Middle frontal gyrus (tissue), 1 donor: ENCODE measurements around the gene SNAPC5.
"Not testable (repeated sequence)": the region's sequence is repeated elsewhere in the genome, so short reads cannot be mapped to it uniquely, and the experiment has no call there.

Source experiments
- DNase-seq: peaks from one replicate; pipeline ENCODE4 v3.0.0-alpha.2; 2015; ENCODE audit warnings: low spot score; ENCODE audit errors: extremely low spot score

The SNAPC5 gene, protein sequence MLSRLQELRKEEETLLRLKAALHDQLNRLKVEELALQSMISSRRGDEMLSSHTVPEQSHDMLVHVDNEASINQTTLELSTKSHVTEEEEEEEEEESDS

GRCh38 chr15:66497502-66498455 lies at the start of gene SNAPC5:
TSS of gene SNAPC5 (minus strand) at chr15:66497762. CDS start at chr15:66497731, 31 bp downstream.
- peak; percentile 91 for DNase-seq

- no peak for DNase-seq
Measured at GRCh38 chr15:66545255-66545654, 47.7 kb upstream of the SNAPC5 start.

DNA sequence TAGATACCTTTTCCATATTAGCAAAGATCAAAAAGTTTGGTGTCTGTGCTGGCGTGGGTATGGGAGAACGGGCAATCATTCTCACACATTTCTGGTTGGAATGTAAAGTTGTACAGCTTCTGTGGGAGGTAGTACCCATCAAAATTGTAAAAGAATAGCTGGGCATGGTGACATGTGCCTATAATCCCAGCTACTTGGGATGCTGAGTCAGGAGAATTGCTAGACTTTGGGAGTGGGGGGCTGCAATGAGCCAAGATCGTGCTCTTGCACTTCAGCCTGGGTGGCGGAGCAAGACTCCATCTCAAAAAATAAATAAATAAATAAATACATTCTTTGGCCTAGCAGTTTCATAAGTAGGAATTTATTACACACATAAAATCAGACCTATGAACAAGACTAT lies 45.3 kb upstream of the SNAPC5 start:
- DNase-seq = no peak

- DNase-seq = no peak
Measured at GRCh38 chr15:66535056-66535455, 37.5 kb upstream of the SNAPC5 start.

- no peak for DNase-seq
Measured at GRCh38 chr15:66524838-66525237, 27.3 kb upstream of the SNAPC5 start.

DNA sequence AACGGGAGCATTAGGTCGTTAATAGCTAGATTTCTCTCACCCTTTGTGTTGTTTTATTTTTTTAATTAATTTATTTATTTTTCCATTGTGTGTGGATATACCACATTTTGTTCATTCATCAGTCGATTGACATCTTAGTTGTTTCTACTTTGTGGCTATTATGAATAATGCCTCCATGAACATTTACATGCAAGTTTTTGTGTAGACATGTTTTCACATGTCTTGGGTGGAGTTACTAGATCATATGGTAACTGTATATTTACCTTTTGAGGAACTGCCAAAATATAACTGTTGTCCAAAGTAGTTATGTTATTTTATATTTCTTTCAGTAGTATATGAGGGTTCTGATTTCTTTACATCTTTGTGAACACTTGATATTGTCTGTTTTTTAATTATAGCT lies 26.4 kb upstream of the SNAPC5 start:
- no peak for DNase-seq

GRCh38 chr15:66515901-66516322 lies 18.4 kb upstream of the SNAPC5 start:
- DNase-seq = no peak

- no peak for DNase-seq
Measured at GRCh38 chr15:66514586-66514985, 17.0 kb upstream of the SNAPC5 start.

GRCh38 chr15:66508293-66508883 lies 10.8 kb upstream of the SNAPC5 start:
- DNase-seq = no peak

DNA sequence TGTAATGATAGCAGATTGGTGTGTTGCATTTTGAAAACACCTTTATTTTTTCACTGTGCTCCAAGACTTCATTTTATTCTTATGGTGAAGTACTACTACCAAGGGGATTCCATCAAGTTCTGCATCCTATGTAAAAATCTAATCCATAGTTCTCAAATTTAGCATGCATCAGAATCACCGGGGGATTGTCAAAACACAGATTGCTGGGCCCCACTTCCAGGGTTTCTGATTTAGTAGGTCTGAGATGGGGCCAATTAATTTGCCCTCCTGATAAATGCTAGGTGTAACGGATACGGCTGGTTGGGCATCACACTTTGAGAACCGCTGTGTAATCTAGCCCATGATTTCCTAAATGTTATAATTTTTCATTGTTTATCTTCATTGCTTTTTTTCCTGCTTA lies 8.3 kb upstream of the SNAPC5 start:
- no peak for DNase-seq

DNA sequence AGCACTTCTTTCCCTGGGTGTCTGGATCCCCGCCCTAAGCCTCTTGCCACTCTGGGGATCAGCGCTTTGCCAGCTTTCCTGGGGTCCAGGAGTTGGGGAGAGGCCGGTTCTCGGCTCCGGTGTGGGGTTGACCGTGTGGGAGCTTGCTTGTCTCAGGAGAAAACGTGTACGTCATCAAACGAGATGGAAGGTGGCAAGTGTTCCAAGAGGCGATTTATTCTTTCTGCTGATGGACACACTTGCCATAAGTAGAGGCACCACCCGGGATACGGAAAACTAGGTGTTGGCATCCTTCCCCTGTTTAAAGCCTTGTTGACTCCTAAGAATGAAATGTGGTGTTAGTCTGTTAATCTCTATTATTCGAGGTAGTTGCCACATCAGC lies 7.9 kb upstream of the SNAPC5 start:
- no peak for DNase-seq

- DNase-seq = peak; percentile 59
Measured at GRCh38 chr15:66504563-66505429, 7.2 kb upstream of the SNAPC5 start, which contains the start of the genes RPL4 and ZWILCH. TSS of gene RPL4 (minus strand) at chr15:66504855. CDS start at chr15:66504790, 65 bp downstream. TSS of gene ZWILCH (plus strand) at chr15:66505326. CDS start at chr15:66505339, 13 bp downstream.

- no peak for DNase-seq
Measured at GRCh38 chr15:66503780-66504562, 6.4 kb upstream of the SNAPC5 start.

GRCh38 chr15:66503041-66503648 lies 5.6 kb upstream of the SNAPC5 start:
- DNase-seq = not testable (repeated sequence)

DNA sequence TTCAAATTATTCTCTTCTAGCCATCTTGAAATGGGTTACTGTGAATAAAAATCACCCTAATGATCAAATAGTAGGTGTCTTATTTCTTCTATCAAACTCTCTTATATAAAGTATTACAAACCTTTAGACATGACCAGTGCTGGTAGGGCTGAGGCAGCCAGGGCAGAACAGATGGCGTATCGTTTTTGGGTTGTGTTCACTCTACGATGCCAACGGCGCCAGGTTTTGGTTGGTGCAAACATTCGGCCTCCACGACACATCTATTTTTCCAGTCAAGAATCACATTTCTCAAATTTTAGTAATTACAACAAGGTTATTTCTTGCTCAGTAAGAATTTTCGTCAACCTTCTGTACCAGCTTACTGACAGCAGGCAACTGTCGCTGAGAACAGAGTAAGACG lies 4.9 kb upstream of the SNAPC5 start:
- no peak for DNase-seq

GRCh38 chr15:66500346-66500745 lies 2.8 kb upstream of the SNAPC5 start:
- not testable (repeated sequence) for DNase-seq

DNA sequence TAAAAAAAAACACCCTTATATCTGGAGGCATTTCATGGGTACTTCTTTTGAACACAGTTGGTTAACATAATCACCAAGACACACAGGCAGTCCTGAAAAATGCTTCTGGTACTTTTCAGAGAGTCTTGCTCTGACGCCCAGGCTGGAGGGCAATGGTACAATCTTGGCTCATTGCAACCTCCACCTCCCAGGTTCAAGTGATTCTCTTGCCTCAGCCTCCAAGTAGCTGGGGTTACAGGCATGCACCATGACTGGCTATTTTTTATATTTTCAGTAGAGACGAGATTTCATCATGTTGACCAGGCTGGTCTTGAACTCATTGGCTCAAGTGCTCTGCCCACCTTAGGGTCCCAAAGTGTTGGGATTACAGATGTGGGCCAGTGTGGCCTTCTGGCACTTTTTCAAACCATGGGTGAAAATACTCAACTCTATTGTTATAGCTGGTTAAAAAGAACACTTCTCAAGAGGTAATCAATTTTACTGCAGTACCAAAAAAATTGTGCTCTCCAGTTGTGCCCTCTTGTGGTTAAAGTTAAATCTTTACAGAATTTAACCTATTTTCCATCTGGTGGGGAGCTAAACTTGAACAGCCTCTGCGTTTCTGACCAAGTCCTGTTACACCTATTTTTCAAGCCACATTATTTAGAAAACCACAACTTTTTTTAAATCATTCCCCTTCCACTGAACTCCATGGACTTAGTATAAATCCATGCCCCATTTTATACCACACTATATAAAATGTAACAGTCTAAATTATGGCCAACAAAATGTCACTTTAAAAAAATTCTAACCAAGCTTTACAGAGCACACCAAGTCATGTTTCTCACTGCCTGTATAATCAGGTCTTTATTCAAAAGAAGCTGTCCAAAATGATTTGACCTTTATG lies 1.2 kb upstream of the SNAPC5 start:
- no peak for DNase-seq

DNA sequence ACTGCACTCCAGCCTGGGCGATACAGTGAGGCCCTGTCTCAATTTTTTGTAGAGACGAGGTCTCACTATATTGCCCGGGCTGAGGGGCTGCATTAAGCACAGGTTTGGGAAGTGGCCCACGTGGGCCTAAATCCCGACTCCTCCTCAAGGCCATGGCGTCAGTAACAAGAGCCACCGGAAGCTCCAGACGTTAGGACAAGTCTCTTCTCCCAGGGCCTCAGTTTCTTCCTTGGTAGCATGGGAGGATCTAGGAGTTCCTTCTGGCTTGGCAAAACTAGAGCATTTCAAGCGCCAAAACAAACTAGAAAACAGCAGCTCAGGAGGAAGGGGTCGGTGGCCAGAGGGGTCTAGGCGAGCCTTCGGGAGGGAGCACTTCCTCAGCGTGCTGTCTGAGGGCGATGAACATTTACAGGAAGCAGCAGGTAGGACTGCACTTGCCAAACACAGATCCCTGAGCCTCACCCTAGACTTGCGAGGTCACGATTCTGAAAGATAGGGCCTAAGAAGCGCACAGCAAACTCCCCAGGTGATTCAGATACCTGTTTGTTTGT lies 536 bp downstream of the SNAPC5 start:
- DNase-seq = no peak

DNA sequence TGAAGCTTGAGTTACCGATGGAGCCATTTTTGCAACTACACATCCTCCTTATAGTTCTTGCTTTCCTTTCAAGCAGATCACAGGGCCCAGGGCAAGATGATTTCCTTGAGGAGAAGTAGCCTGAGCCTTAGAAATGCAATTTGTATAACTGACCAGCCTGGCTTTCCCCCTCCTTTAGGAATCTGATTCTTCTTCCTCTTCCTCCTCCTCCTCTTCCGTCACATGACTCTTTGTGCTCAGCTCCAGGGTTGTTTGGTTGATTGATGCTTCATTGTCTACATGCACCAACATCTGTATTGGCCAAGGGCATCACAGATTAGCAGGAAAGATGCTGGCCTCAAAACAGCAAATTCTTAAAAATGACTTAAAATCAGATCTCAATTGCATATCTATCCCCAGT lies 3.3 kb downstream of the SNAPC5 start:
- no peak for DNase-seq
